Endothelial cell of umbilical vein (primary cell): ENCODE data around the gene UQCRHL. TPM values are rescaled to one million over a fixed set of nuclear protein-coding genes. Genes with fewer than 3 reads are reported as not detected.

Experiments used
- BruUV-seq: library from RNA; stranded (reverse); fragments of 400-500 nt; replicated peaks from 2 replicates; lab custom pipeline; 2021; lab: Mats Ljungman, UMichigan
- CTCF ChIA-PET: fragments of 300-600, 350-600 bp; sonication (Branson Sonifier 250); formaldehyde crosslinking; loops from one replicate; lab custom pipeline; 2021; ENCODE audit warnings: antibody characterized with exemption, inconsistent platforms; lab: Charles Lee
- POLR2A ChIA-PET: fragments of 300-600, 350-600 bp; sonication (Branson Sonifier 250); formaldehyde crosslinking; loops from one replicate; lab custom pipeline; 2021; ENCODE audit warnings: antibody characterized with exemption, inconsistent platforms; lab: Charles Lee
- DNase-seq: peaks from one replicate; pipeline ENCODE4 v3.0.0-alpha.2; 2011; ENCODE audit warnings: low read depth, low spot score
- FAIRE-seq: peaks from 2 replicates; lab custom pipeline; 2011; peaks lifted over from hg19 to GRCh38; lab: Jason Lieb, UNC
- H2AFZ ChIP-seq: 2 replicates; pipeline ENCODE4 v1.6.0; 2012; ENCODE audit warnings: low read depth, low read length, control low read depth, inconsistent platforms
- H3K27ac ChIP-seq: 2 replicates; pipeline ENCODE4 v1.5.1; 2011; ENCODE audit warnings: low read depth, mild to moderate bottlenecking, control low read depth, low read length, moderate library complexity; ENCODE audit not compliant: insufficient read depth
- H3K27me3 ChIP-seq, 2 experiments: 2 replicates each; pipeline versions ENCODE4 v1.6.0 to v1.6.1; 2011; ENCODE audit warnings: low read length in 2 of 2, mixed read lengths in 1 of 2; ENCODE audit not compliant: control insufficient read depth in 2 of 2, insufficient read depth in 2 of 2
- H3K36me3 ChIP-seq, 2 experiments: 2 replicates in 1 of 2; 3 replicates in 1 of 2; pipeline ENCODE4 v1.5.1; 2011; ENCODE audit warnings: low read length in 2 of 2, mild to moderate bottlenecking in 1 of 2, moderate library complexity in 1 of 2; ENCODE audit not compliant: control insufficient read depth in 2 of 2, insufficient read depth in 2 of 2; ENCODE audit errors: extremely low read depth in 1 of 2
- H3K4me1 ChIP-seq: 3 replicates; pipeline ENCODE4 v1.5.1; 2011; ENCODE audit warnings: mild to moderate bottlenecking, low read length; ENCODE audit not compliant: control insufficient read depth, insufficient read depth; ENCODE audit errors: extremely low read depth
- H3K4me2 ChIP-seq: 2 replicates; pipeline ENCODE4 v1.6.1; 2011; ENCODE audit warnings: low read length, control low read depth, mixed read lengths; ENCODE audit not compliant: insufficient read depth
- H3K4me3 ChIP-seq, 3 experiments: fragments of 200-600 bp in 1 of 3; sonication (generic), shearing (Covaris generic) in 1 of 3; replicated peaks in 1 of 3; 2 replicates each; pipeline ENCODE4 v1.5.1; 2011 to 2016; ENCODE audit warnings: control low read depth in 3 of 3, low read length in 3 of 3, mild to moderate bottlenecking in 2 of 3, inconsistent platforms in 1 of 3, low read depth in 1 of 3, moderate library complexity in 1 of 3; ENCODE audit not compliant: insufficient read depth in 1 of 3
- H3K79me2 ChIP-seq: 2 replicates; pipeline ENCODE4 v1.6.0; 2012; ENCODE audit warnings: low read length, inconsistent platforms; ENCODE audit not compliant: control insufficient read depth, insufficient read depth
- H3K9ac ChIP-seq: replicated peaks from 2 replicates; pipeline ENCODE3; 2011; ENCODE audit warnings: low read length, control low read depth; ENCODE audit not compliant: insufficient read depth; ENCODE audit errors: extremely low read depth
- H3K9me1 ChIP-seq: replicated peaks from 3 replicates; pipeline ENCODE4 v1.6.0; 2011; ENCODE audit warnings: mild to moderate bottlenecking, low read length; ENCODE audit not compliant: control insufficient read depth, insufficient read depth; ENCODE audit errors: extremely low read depth
- H3K9me3 ChIP-seq: replicated peaks from 2 replicates; pipeline ENCODE4 v1.5.1; 2012; ENCODE audit warnings: low read length, inconsistent platforms; ENCODE audit not compliant: control insufficient read depth, insufficient read depth
- H4K20me1 ChIP-seq: replicated peaks from 2 replicates; pipeline ENCODE3; 2011; ENCODE audit warnings: mild to moderate bottlenecking, low read length; ENCODE audit not compliant: control insufficient read depth, insufficient read depth; ENCODE audit errors: extremely low read depth
- EZH2 ChIP-seq: IDR thresholded peaks from 2 replicates; pipeline ENCODE4 v1.6.1; 2012; ENCODE audit warnings: borderline replicate concordance, low read depth, mild to moderate bottlenecking, moderate library complexity, low read length, inconsistent platforms; ENCODE audit not compliant: severe bottlenecking
- FOS ChIP-seq: IDR thresholded peaks from 2 replicates; pipeline ENCODE4 v1.6.1; 2011; ENCODE audit warnings: mild to moderate bottlenecking, low read length, moderate library complexity, borderline replicate concordance; ENCODE audit not compliant: insufficient read depth
- GATA2 ChIP-seq: IDR thresholded peaks from 2 replicates; pipeline ENCODE4 v1.7.0; 2011; ENCODE audit warnings: low read depth, mild to moderate bottlenecking, moderate library complexity, mixed read lengths, low read length; ENCODE audit not compliant: insufficient read length, insufficient read depth
- JUN ChIP-seq: IDR thresholded peaks from 2 replicates; pipeline ENCODE4 v1.6.1; 2011; ENCODE audit warnings: borderline replicate concordance, low read depth; ENCODE audit not compliant: insufficient read length, insufficient read depth
- MYC ChIP-seq: IDR thresholded peaks from one replicate; pipeline ENCODE4 v1.6.1; 2011; ENCODE audit warnings: mild to moderate bottlenecking, low read depth, low read length
- POLR2A ChIP-seq: IDR thresholded peaks from 2 replicates; pipeline ENCODE4 v1.6.1; 2012; ENCODE audit warnings: low read depth, mild to moderate bottlenecking, control low read depth, low read length
- POLR2AphosphoS5 ChIP-seq: IDR thresholded peaks from 2 replicates; pipeline ENCODE4 v1.6.1; 2012; ENCODE audit warnings: low read depth, mild to moderate bottlenecking, control low read depth, low read length, moderate library complexity; ENCODE audit not compliant: insufficient read depth
- dilution Hi-C: fragments of 300-500 bp; cut with MboI; formaldehyde crosslinking; loops from one replicate; pipeline ENCODE4 v1.15.0; 2019; ENCODE audit warnings: low sequenced_read_pairs; ENCODE audit not compliant: extremely low pct_ligation_motif_present
- intact Hi-C: fragments of 100-400 bp; cut with micrococcal nuclease; formaldehyde crosslinking; loops from one replicate; pipeline ENCODE4 v1.10.0; 2022
- polyA plus RNA-seq, 4 experiments: library from polyadenylated mRNA; depleted of rRNA in 3 of 4; stranded (reverse) in 3 of 4; unstranded in 1 of 4; fragments of >200 nt; gene quantifications; 2 replicates each; pipeline versions ENCODE4 v1.2.1 to v1.2.3, GENCODE V29; 2011 to 2012; ENCODE audit warnings: missing spikeins in 1 of 4
- total RNA-seq: library from RNA; stranded (reverse); gene quantifications from 2 replicates; pipeline ENCODE4 v1.2.3, GENCODE V29; 2021
- TF ChIP-seq, protein P1 (sequence below): IDR thresholded peaks from 2 replicates; pipeline ENCODE4 v1.6.1; 2011; ENCODE audit not compliant: insufficient read depth, insufficient read length
- TF ChIP-seq, protein P2 (sequence below), 2 donors: IDR thresholded peaks; 1 replicate in 1 of 2; 2 replicates in 1 of 2; pipeline ENCODE4 v1.5.1; 2011; ENCODE audit warnings: low read length in 2 of 2, mild to moderate bottlenecking in 2 of 2, moderate library complexity in 2 of 2, control low read depth in 1 of 2, inconsistent platforms in 1 of 2, low read depth in 1 of 2; ENCODE audit not compliant: insufficient read depth in 1 of 2; ENCODE audit errors: extremely low read depth in 1 of 2

UQCRHL gene
- total and polyA plus RNA-seq, 2 donors (not counting 3 experiments of a cell fraction or from before 2014, with no cell fraction given), result 0.92 to 1.4 TPM

DNA sequence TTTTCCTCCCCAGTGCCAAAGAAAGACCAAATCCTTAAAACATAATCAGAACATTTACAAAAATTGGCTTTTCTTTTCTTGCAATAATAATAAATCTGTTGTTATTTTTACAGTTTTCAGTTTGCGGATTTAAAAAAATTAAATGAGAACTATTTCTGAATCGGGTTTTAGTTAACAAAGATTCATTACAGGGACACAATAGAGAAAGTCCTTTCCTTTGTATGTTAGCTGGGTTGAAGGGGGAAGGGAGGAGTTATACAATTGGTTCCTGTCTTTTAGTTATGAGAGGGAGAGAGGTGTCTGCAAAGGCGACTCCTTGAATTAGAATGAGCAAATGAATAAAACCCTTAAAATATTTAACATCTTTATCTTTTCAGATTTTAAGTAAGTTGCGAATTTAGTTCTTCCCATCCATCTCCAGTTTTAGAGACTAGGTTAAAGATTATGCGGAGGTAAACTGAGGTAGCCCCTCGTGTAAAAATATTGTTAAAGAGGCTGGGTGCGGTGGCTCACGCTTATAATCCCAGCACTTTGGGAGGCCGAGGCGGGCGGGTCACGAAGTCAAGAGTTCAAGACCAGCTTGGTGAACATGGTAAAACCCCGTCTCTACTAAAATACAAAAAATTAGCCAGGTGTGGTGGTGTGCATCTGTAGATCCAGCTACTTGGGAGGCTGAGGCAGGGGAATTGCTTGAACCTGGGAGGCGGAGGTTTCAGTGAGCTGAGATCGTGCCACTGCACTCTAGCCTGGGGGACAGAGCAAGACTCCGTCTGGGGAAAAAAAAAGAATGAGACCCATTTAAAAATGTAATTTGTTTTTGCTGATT is 44.0 kb upstream of the UQCRHL start:
- H3K4me1 ChIP-seq, result peaks cover 25% of the 10 kb centered on the region
- no peaks in the 10 kb centered on the region for H3K9me3 ChIP-seq
- no TSS peak for BruUV-seq
- no peak overlapping the region for H2AFZ ChIP-seq
- no peak overlapping the region for H3K4me3 ChIP-seq
- peak overlapping the region; percentile 74 for H3K4me2 ChIP-seq
- dilution Hi-C loops (no loop called here), intact Hi-C loops (no loop called here)
- H3K79me2 ChIP-seq, result peaks cover 86% of the 10 kb centered on the region
- peak overlapping the region; percentile 24 for H3K9ac ChIP-seq
- H3K27me3 ChIP-seq, result no peaks in the 10 kb centered on the region
- no peaks in the 10 kb centered on the region for H3K9me1 ChIP-seq
- H3K27ac ChIP-seq, result no peak overlapping the region
- no peak for FAIRE-seq
- ChIA-PET CTCF (interaction anchor here (1.0 kb wide), 1 partner anchor 19 kb away, joined by 3 read pairs; no protein-coding TSS in a partner anchor), POLR2A (interaction anchor here (0.5 kb wide), 1 partner anchor 18 kb away, joined by 3 read pairs; no protein-coding TSS in a partner anchor)
- H3K36me3 ChIP-seq, result no peaks in the 10 kb centered on the region
- DNase-seq, result peak; percentile 46
- H4K20me1 ChIP-seq, result no peaks in the 10 kb centered on the region
- TF ChIP-seq MYC (no peak), FOS (no peak), EZH2 (no peak), JUN (no peak), POLR2A (no peak), POLR2AphosphoS5 (no peak), GATA2 (no peak)
- TF ChIP-seq, protein P1, sequence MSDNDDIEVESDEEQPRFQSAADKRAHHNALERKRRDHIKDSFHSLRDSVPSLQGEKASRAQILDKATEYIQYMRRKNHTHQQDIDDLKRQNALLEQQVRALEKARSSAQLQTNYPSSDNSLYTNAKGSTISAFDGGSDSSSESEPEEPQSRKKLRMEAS, result no peak
- TF ChIP-seq, protein P2, sequence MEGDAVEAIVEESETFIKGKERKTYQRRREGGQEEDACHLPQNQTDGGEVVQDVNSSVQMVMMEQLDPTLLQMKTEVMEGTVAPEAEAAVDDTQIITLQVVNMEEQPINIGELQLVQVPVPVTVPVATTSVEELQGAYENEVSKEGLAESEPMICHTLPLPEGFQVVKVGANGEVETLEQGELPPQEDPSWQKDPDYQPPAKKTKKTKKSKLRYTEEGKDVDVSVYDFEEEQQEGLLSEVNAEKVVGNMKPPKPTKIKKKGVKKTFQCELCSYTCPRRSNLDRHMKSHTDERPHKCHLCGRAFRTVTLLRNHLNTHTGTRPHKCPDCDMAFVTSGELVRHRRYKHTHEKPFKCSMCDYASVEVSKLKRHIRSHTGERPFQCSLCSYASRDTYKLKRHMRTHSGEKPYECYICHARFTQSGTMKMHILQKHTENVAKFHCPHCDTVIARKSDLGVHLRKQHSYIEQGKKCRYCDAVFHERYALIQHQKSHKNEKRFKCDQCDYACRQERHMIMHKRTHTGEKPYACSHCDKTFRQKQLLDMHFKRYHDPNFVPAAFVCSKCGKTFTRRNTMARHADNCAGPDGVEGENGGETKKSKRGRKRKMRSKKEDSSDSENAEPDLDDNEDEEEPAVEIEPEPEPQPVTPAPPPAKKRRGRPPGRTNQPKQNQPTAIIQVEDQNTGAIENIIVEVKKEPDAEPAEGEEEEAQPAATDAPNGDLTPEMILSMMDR (IDR thresholded peaks at IDR 0.05; ENCODE audit: extremely low read depth in 1 of 2, insufficient read depth in 1 of 2, low read depth in 1 of 2, low read length in 2 of 2), result no peak
